Neuron (in vitro differentiated cells): Measurements from ENCODE around the gene LRIG2.

Experiments used
- H2AFZ ChIP-seq: one replicate; pipeline ENCODE4 v1.6.1; 2013; ENCODE audit warnings: low read depth, mild to moderate bottlenecking, inconsistent platforms, low read length, moderate library complexity
- H3K27me3 ChIP-seq: one replicate; pipeline ENCODE4 v1.6.1; 2013; ENCODE audit warnings: low read length; ENCODE audit not compliant: insufficient read depth
- H3K36me3 ChIP-seq: one replicate; pipeline ENCODE4 v1.6.1; 2013; ENCODE audit warnings: low read length; ENCODE audit not compliant: insufficient read depth
- H3K4me1 ChIP-seq: one replicate; pipeline ENCODE4 v1.6.1; 2013; ENCODE audit warnings: low read length; ENCODE audit not compliant: insufficient read depth
- H3K4me3 ChIP-seq: 2 replicates; pipeline ENCODE4 v1.5.1; 2013; ENCODE audit warnings: mild to moderate bottlenecking, low read length, moderate library complexity
- H3K9me3 ChIP-seq: one replicate; pipeline ENCODE4 v1.6.1; 2013; ENCODE audit warnings: low read length

The LRIG2 gene

GRCh38 chr1:113169591-113169990 is 96.6 kb downstream of the LRIG2 start:
- no peak overlapping the region for H2AFZ ChIP-seq
- H3K36me3 ChIP-seq = no peaks in the 10 kb centered on the region
- H3K4me3 ChIP-seq = no peak overlapping the region
- no peaks in the 10 kb centered on the region for H3K4me1 ChIP-seq
- H3K27me3 ChIP-seq = no peaks in the 10 kb centered on the region
- H3K9me3 ChIP-seq = peaks cover 3% of the 10 kb centered on the region

GRCh38 chr1:113170519-113170918 is 97.5 kb downstream of the LRIG2 start:
- Histone ChIP-seq H3K4me1 (no peaks in the 10 kb centered on the region), H2AFZ (no peak overlapping the region), H3K4me3 (no peak overlapping the region), H3K27me3 (no peaks in the 10 kb centered on the region), H3K9me3 (peaks cover 3% of the 10 kb centered on the region), H3K36me3 (no peaks in the 10 kb centered on the region)

- Histone ChIP-seq H3K36me3 (no peaks in the 10 kb centered on the region), H2AFZ (no peak overlapping the region), H3K27me3 (no peaks in the 10 kb centered on the region), H3K4me1 (no peaks in the 10 kb centered on the region), H3K4me3 (no peak overlapping the region), H3K9me3 (no peaks in the 10 kb centered on the region)
Observed at GRCh38 chr1:113178106-113178505, 105.1 kb downstream of the LRIG2 start.

- Histone ChIP-seq H2AFZ (no peak overlapping the region), H3K4me1 (no peaks in the 10 kb centered on the region), H3K27me3 (no peaks in the 10 kb centered on the region), H3K4me3 (no peak overlapping the region), H3K9me3 (no peaks in the 10 kb centered on the region), H3K36me3 (no peaks in the 10 kb centered on the region)
Observed at GRCh38 chr1:113178522-113178921, 105.5 kb downstream of the LRIG2 start.
